SK-N-MC (cell line): ENCODE measurements around the gene CD74.

Experiments
- EZH2 ChIP-seq: fragments of 200-600 bp; sonication (generic); IDR thresholded peaks from one replicate; pipeline ENCODE4 v1.6.1; 2017; ENCODE audit warnings: antibody characterized with exemption
- FOXP2 ChIP-seq: optimal IDR thresholded peaks from 2 replicates; pipeline ENCODE3; 2011; ENCODE audit warnings: mild to moderate bottlenecking, moderate library complexity; ENCODE audit not compliant: insufficient read depth; ENCODE audit errors: extremely low read length, control extremely low read depth
- POLR2AphosphoS5 ChIP-seq: IDR thresholded peaks from 2 replicates; pipeline ENCODE4 v1.6.1; 2012; ENCODE audit warnings: mild to moderate bottlenecking, low read depth, low read length, borderline replicate concordance

GRCh38 chr5:150391986-150392385, 20.7 kb downstream of the CD74 start:
- TF ChIP-seq EZH2 (no peak), POLR2AphosphoS5 (no peak), FOXP2 (no peak)
